ENCODE data around the gene SIGLEC9.

Gene SIGLEC9

GRCh38 chr19:51097166-51097738 lies 27.5 kb upstream of the SIGLEC9 start:
- DNase-seq (ENCODE audit: low read depth in 2 of 2) = peak; percentile 22 to 27

- no peak for DNase-seq (ENCODE audit: low read depth in 2 of 2)
These were observed 26.9 kb upstream of the SIGLEC9 start for GRCh38 chr19:51097796-51098195.

- DNase-seq (ENCODE audit: low read depth in 2 of 2) = no peak
These were observed 26.2 kb upstream of the SIGLEC9 start for GRCh38 chr19:51098365-51099046.

GRCh38 chr19:51099047-51099382 lies 25.7 kb upstream of the SIGLEC9 start:
- DNase-seq (ENCODE audit: low read depth in 2 of 2) = no peak

GRCh38 chr19:51100601-51101000 lies 24.1 kb upstream of the SIGLEC9 start:
- DNase-seq (ENCODE audit: low read depth in 2 of 2) = no peak

GRCh38 chr19:51101171-51101865 lies 23.4 kb upstream of the SIGLEC9 start:
- DNase-seq (ENCODE audit: low read depth in 2 of 2) = no peak

- no peak for DNase-seq (ENCODE audit: low read depth in 2 of 2)
These were observed 21.7 kb upstream of the SIGLEC9 start for GRCh38 chr19:51102991-51103390.

GRCh38 chr19:51103926-51104341 lies 20.8 kb upstream of the SIGLEC9 start:
- no peak for DNase-seq (ENCODE audit: low read depth in 2 of 2)

GRCh38 chr19:51107406-51108065 lies 17.2 kb upstream of the SIGLEC9 start:
- no peak for DNase-seq (ENCODE audit: low read depth in 2 of 2)

GRCh38 chr19:51108066-51108804 lies 16.5 kb upstream of the SIGLEC9 start, which contains the start of gene CTU1:
TSS of gene CTU1 (minus strand) at chr19:51108409. CDS start at chr19:51104569, 3,840 bp downstream.
- DNase-seq (ENCODE audit: low read depth in 2 of 2) = peak; percentile 98

GRCh38 chr19:51108805-51109146 lies 15.9 kb upstream of the SIGLEC9 start:
- peak in 1 of 2 experiments; percentile 35 for DNase-seq (ENCODE audit: low read depth in 2 of 2)

GRCh38 chr19:51110666-51110971 lies 14.1 kb upstream of the SIGLEC9 start:
- DNase-seq (ENCODE audit: low read depth in 2 of 2) = no peak

- no peak for DNase-seq (ENCODE audit: low read depth in 2 of 2)
These were observed 13.1 kb upstream of the SIGLEC9 start for GRCh38 chr19:51111606-51112005.

GRCh38 chr19:51114087-51114729 lies 10.5 kb upstream of the SIGLEC9 start:
- DNase-seq (ENCODE audit: low read depth in 2 of 2) = no peak

GRCh38 chr19:51116736-51117286 lies 7.9 kb upstream of the SIGLEC9 start:
- DNase-seq (ENCODE audit: low read depth in 2 of 2) = no peak

- DNase-seq (ENCODE audit: low read depth in 2 of 2) = no peak
These were observed 5.6 kb upstream of the SIGLEC9 start for GRCh38 chr19:51119101-51119500.

GRCh38 chr19:51119611-51120010 lies 5.1 kb upstream of the SIGLEC9 start:
- DNase-seq (ENCODE audit: low read depth in 2 of 2) = no peak

GRCh38 chr19:51120160-51120559 lies 4.5 kb upstream of the SIGLEC9 start:
- no peak for DNase-seq (ENCODE audit: low read depth in 2 of 2)

- DNase-seq (ENCODE audit: low read depth in 2 of 2) = no peak
These were observed 3.4 kb upstream of the SIGLEC9 start for GRCh38 chr19:51121257-51121656.

GRCh38 chr19:51122112-51122981 lies 2.4 kb upstream of the SIGLEC9 start:
- no peak for DNase-seq (ENCODE audit: low read depth in 2 of 2)
